Mesothelial cell of epicardium (in vitro differentiated cells): ENCODE data around the gene CDH15. TPM values are rescaled to one million over a fixed set of nuclear protein-coding genes. Genes with fewer than 3 reads are reported as not detected.
A peak's percentile ranks its signal among the peaks of the same experiment; 100 is the strongest.
"Not testable (repeated sequence)": the region's sequence is repeated elsewhere in the genome, so short reads cannot be mapped to it uniquely, and the experiment has no call there.

Experiments
- DNase-seq, 2 experiments: peaks; one replicate each; pipeline ENCODE4 v3.0.0; 2021; ENCODE audit warnings: low spot score in 2 of 2; ENCODE audit not compliant: unreplicated experiment in 2 of 2
- H3K27ac Mint-ChIP-seq: 2 replicates; pipeline ENCODE4 v1.8.0; 2021; ENCODE audit warnings: mixed read lengths
- H3K27me3 Mint-ChIP-seq: 2 replicates; pipeline ENCODE4 v1.8.0; 2021; ENCODE audit warnings: low read depth, mixed read lengths
- H3K36me3 Mint-ChIP-seq: 2 replicates; pipeline ENCODE4 v1.8.0; 2021; ENCODE audit warnings: mixed read lengths
- H3K4me1 Mint-ChIP-seq: 2 replicates; pipeline ENCODE4 v1.8.0; 2021; ENCODE audit warnings: mixed read lengths
- H3K4me3 Mint-ChIP-seq: 2 replicates; pipeline ENCODE4 v1.8.0; 2021; ENCODE audit warnings: mild to moderate bottlenecking, moderate library complexity, mixed read lengths
- H3K9me3 Mint-ChIP-seq: 2 replicates; pipeline ENCODE4 v1.8.0; 2021; ENCODE audit warnings: mixed read lengths
- CTCF ChIP-seq: fragments of 200-600 bp; sonication (generic); IDR thresholded peaks from one replicate; pipeline ENCODE4 v1.5.0; 2021; ENCODE audit warnings: antibody characterized with exemption; ENCODE audit not compliant: unreplicated experiment
- total RNA-seq: library from RNA; stranded (reverse); gene quantifications from 3 replicates; pipeline ENCODE4 v1.2.1, GENCODE V29; 2021

CDH15 gene
- total RNA-seq, 1 donor from 2014 or later, result 0.18 TPM

DNA sequence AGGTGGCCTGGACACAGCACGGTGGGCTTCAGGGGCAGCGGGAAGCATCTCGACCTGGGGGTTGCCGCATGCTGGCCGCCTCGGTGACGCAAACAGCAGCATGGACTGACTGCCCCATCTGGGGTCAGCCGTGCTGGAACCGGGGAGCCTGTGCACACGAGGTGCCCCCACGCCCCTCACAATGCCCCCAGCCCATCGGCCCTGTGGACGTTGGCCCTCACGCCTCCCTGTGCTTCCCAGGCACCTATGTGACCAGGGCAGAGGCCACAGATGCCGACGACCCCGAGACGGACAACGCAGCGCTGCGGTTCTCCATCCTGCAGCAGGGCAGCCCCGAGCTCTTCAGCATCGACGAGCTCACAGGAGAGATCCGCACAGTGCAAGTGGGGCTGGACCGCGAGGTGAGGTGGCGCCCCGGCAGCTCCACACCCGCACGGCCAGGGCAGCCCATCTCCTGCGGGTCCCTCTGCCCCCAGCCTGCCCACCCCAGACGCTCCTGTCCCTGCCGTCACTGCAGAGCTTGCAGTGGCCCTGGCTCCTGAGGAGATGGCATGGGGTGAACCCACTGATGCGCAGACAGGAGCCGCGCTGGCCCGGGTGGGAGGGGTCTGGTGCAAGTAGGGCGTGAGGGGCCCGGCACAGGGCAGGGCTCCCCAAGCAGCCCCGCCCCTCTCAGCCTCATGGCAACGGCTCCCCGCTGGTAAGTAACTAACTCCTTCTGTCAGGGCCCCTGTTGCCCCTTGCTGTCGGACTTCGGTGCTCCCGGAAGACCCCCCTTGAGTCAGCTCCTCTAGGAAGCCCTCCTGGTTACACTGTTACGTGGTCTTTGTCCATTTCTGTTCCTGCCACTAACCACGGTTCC is 13.6 kb downstream of the CDH15 start:
- H3K36me3 Mint-ChIP-seq, result no peaks in the 10 kb centered on the region
- DNase-seq, result peak in 1 of 2 experiments; percentile 11
- peaks cover 21% of the 10 kb centered on the region for H3K27me3 Mint-ChIP-seq
- no peaks in the 10 kb centered on the region for H3K9me3 Mint-ChIP-seq
- H3K27ac Mint-ChIP-seq, result no peak overlapping the region
- TF ChIP-seq CTCF, result no peak
- no peaks in the 10 kb centered on the region for H3K4me1 Mint-ChIP-seq
- H3K4me3 Mint-ChIP-seq, result no peak overlapping the region

- not testable (repeated sequence) for DNase-seq, H3K36me3 Mint-ChIP-seq, H3K27ac Mint-ChIP-seq, H3K4me1 Mint-ChIP-seq, H3K4me3 Mint-ChIP-seq, H3K9me3 Mint-ChIP-seq
- H3K27me3 Mint-ChIP-seq, result peaks cover 26% of the 10 kb centered on the region
Measured at GRCh38 chr16:89185887-89186592, 14.5 kb downstream of the CDH15 start.

DNA sequence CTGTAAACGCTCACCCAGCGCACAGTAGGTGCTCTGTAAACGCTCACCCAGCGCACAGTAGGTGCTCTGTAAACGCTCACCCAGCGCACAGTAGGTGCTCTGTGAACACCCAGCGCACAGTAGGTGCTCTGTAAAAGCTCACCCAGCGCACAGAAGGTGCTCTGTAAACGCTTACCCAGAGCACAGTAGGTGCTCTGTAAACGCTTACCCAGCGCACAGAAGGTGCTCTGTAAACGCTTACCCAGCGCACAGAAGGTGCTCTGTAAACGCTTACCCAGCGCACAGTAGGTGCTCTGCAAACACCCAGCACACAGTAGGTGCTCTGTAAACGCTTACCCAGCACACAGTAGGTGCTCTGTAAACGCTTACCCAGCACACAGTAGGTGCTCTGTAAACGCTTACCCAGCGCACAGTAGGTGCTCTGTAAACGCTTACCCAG is 15.1 kb downstream of the CDH15 start:
- H3K27ac Mint-ChIP-seq, H3K4me3 Mint-ChIP-seq, DNase-seq, H3K36me3 Mint-ChIP-seq, H3K4me1 Mint-ChIP-seq, H3K9me3 Mint-ChIP-seq: not testable (repeated sequence)
- peaks cover 30% of the 10 kb centered on the region for H3K27me3 Mint-ChIP-seq

DNA sequence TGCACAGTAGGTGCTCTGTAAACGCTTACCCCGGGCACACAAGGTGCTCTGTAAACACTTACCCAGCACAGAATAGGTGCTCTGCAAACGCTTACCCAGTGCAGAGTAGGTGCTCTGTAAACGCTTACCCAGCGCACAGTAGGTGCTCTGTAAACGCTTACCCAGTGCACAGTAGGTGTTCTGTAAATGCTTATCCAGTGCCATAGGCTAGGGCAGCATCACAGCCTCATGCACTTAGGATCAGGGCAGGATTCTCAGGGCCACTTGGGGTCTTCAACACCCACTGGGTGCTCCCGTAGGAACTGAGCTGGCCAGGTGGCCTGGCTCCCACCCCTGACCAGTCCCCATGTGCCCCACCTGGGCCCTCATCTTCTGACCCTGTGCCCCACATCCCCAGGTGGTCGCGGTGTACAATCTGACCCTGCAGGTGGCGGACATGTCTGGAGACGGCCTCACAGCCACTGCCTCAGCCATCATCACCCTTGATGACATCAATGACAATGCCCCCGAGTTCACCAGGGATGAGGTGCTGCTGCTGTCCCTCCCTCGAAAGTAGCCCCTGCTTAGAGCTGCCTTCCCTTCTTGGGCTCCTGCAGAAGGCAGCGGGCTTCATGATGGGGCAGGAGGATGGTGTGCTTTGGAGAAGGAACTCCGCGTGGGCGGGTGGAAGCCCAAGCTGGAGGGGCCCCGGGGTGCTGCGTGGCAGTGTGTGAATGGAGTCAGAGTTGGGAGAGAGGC is 15.7 kb downstream of the CDH15 start:
- no peak overlapping the region for H3K4me3 Mint-ChIP-seq

DNA sequence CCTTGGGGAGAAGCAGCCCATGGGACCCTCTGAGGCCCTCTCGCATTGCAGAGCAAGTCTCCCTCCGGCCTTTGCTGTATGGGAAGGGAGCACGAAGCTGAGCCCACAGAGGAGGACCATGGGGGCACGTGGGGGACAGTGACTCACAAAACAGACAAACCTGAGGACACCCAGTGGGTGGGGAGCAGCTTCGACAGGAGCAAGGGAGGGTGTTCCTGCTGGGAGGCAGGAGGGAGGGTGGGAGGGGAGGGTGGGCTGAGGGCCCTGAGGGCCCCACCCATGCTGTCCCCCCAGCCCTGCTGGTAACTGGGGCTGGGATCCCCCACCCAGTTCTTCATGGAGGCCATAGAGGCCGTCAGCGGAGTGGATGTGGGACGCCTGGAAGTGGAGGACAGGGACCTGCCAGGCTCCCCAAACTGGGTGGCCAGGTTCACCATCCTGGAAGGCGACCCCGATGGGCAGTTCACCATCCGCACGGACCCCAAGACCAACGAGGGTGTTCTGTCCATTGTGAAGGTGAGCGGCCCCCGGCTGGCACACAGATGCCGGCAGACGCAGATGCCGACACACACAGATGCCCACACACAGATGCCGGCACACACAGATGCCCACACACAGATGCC is 16.3 kb downstream of the CDH15 start:
- Mint-ChIP-seq H3K27me3 (peaks cover 29% of the 10 kb centered on the region), H3K4me3 (no peak overlapping the region), H3K36me3 (no peaks in the 10 kb centered on the region), H3K27ac (no peak overlapping the region), H3K4me1 (no peaks in the 10 kb centered on the region), H3K9me3 (no peaks in the 10 kb centered on the region)
- no peak for DNase-seq
- TF ChIP-seq CTCF, result no peak

More for the DNA sequence above, 15.7 kb downstream of the CDH15 start:
- H3K36me3 Mint-ChIP-seq, result no peaks in the 10 kb centered on the region
- peak in 1 of 2 experiments; percentile 14 for DNase-seq
- H3K27me3 Mint-ChIP-seq, result peaks cover 30% of the 10 kb centered on the region
- H3K4me1 Mint-ChIP-seq, result no peaks in the 10 kb centered on the region
- H3K27ac Mint-ChIP-seq, result peak overlapping the region; percentile 53
- TF ChIP-seq CTCF, result no peak
- no peaks in the 10 kb centered on the region for H3K9me3 Mint-ChIP-seq

DNA sequence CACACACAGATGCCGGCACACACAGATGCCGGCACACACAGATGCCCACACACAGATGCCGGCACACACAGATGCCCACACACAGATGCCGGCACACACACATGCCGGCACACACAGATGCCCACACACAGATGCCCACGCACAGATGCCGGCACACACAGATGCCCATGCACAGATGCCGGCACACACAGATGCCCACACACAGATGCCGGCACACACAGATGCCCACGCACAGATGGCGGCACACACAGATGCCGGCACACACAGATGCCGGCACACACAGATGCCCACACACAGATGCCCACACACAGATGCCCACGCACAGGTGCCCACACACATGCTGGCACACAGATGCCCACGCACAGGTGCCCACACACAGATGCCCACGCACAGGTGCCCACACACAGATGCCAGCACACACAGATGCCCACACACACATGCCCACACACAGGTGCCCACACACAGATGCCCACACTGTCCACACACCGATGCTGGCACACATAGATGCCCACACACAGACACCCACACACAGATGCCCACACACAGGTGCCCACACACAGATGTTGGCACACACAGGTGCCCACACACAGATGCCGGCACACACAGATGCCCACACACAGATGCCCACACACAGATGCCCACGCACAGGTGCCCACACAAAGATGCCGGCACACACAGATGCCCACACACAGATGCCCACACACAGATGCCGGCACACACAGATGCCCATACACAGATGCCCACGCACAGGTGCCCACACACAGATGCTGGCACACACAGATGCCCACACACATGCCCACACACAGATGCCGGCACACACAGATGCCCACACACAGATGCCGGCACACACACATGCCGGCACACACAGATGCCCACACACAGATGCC is 17.2 kb downstream of the CDH15 start:
- peaks cover 24% of the 10 kb centered on the region for H3K27me3 Mint-ChIP-seq
- H3K36me3 Mint-ChIP-seq, H3K4me3 Mint-ChIP-seq, DNase-seq, H3K4me1 Mint-ChIP-seq, H3K27ac Mint-ChIP-seq, H3K9me3 Mint-ChIP-seq: not testable (repeated sequence)
